GM19240 (cell line): ENCODE data around the gene MAGOHB.
A peak's percentile ranks its signal among the peaks of the same experiment; 100 is the strongest.
"Not testable (repeated sequence)": the region's sequence is repeated elsewhere in the genome, so short reads cannot be mapped to it uniquely, and the experiment has no call there.

Experiments
- DNase-seq: peaks from one replicate; pipeline ENCODE4 v3.0.0; 2011; ENCODE audit warnings: low spot score; ENCODE audit not compliant: insufficient read length

The MAGOHB gene

DNA sequence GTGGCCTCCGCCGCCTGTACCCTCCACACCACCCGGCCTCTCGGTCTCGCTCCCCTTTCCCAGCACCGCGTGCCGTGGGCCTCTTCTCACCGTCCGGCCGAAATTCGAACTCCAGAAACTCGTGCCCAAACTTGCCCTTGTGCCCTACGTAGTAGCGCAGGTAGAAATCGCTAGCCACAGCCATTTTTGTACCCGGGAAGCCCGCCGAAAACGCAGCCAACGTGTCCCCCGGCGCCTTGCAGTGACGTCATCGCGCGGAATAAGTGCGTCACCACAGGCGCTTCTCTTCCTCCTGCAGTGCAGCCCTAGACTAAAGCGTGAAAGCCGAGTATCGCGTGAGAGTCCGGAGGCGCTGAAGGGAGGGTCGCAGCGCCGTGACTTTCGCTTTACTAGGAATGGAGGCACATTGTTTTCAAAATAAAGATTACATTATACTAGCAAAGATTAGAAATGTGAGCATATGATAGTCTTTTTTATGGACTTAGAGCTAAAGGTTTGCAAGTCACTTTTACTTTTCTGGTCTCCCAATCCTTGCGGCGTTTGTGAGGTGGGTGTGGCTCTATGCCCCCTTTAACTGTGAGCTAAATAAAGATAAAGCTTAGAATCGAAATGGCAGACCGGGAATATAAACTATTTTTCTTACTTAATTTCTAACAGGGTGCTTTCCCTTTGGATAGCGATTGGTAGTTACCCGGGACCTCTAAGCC is at the start of gene MAGOHB:
MAGOHB (minus strand) TSS at position 261 of the 707 bp plus-strand sequence; CDS start at position 184, 77 bp downstream.
- peak; percentile 76 for DNase-seq

DNA sequence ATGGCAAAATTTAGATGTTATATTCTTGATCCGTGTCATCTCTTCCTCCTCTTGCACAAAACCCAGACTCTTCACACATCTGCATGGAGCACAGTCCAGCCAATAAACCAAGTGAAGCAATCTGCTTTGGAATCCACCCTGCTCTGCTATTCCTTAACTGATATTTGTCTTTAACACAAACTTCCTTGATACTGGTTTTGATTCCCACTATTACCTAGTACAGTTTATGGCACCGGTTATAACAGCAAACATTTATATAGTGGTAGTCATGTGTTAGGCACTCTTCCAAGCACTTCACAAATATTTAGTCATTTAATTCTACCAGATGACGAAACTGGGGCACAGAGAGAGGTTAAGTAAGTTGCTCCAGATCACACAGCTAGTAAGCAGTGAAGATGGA is 47.9 kb upstream of the MAGOHB start:
- DNase-seq, result no peak

DNA sequence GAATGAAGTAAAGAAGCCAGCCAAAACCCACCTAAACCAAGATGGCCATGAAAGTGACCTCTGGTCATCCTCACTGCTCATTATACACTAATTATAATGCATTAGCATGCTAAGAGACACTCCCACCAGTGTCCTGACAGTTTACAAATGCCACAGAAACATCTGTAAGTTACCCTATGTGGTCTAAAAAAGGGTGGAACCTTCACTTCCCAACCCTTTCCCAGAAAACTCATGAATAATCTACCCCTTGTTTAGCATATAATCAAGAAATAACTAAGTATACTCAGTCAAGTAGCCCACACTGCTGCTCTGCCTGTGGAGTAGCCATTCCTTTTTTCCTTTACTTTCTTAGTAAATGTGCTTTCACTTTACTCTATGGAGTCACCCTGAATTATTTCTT is 40.6 kb upstream of the MAGOHB start:
- DNase-seq, result no peak

DNA sequence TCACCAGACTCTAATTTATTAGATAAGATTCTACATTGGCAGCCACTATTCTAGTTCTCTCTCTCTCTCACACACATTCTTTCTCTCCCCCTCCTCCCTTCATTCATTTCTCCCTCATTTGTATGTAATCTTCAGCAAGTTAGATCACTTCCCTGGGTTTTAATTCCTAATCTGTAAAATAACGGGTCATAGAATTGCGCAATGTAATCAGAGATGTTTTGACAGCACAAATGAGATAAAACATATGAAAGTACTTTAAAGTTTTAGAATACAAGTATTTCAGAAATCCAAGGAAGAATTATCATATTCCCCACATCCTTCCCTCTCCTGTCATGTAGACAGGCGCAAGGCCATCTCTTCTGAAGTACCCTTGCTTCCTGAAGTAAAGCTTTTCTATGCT is 38.8 kb upstream of the MAGOHB start:
- DNase-seq, result no peak

- DNase-seq, result not testable (repeated sequence)
These were observed 33.2 kb upstream of the MAGOHB start for GRCh38 chr12:10646576-10646975.

DNA sequence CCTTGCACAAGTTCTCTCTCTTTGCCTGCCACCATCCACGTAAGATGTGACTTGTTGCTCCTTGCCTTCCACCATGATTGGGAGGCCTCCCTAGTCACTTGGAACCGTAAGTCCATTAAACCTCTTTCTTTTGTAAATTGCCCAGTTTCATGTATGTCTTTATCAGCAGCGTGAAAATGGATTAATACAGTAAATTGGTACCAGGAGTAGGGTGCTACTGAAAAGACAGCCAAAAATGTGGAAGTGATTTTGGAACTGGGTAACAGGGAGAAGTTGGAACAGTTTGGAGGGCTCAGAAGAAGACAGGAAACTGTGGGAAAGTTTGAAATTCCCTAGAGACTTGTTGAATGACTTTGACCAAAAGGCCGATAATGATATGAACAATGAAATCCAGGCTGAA is 32.5 kb upstream of the MAGOHB start:
- DNase-seq, result no peak

DNA sequence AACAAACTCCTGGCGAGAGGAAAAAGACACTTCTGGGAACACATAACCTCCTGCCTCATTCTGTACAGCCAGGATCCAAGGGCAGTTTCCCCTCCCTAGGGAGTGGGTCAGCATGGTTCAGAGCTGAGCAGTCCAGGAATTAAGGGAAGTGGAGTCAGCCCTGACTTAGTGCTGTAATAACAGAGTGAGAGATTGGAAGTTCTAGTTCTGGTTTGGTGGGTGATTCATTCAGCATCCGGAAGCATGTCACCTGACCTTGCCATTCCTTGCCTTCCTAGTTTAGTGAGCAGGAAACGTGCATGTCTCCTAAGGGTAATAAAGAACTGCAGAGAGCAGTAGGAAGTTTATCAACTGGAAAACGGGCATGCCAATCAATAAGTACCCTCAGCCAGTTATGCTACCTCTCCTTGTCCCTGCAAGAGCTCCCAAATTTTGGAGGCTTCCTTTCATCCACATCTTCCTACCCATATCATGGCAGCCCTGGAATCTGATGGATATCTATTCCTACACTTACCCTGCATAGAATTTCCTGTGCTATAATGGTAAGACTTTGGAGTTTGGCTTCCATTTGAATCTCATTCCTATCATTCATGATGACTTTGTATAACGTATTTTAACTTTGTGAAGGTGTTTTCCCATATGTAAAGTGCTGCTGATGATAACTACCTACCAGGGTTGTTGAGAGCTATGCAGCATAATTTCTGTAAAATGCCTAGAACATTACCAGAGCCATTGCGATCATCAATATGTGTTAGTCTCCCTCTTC is 28.5 kb upstream of the MAGOHB start:
- DNase-seq, result no peak

- no peak for DNase-seq
These were observed 25.3 kb upstream of the MAGOHB start for GRCh38 chr12:10638728-10639127.

- DNase-seq, result no peak
These were observed 23.2 kb upstream of the MAGOHB start for GRCh38 chr12:10636611-10637010.

- DNase-seq, result no peak
These were observed 22.7 kb upstream of the MAGOHB start for GRCh38 chr12:10636124-10636523.

DNA sequence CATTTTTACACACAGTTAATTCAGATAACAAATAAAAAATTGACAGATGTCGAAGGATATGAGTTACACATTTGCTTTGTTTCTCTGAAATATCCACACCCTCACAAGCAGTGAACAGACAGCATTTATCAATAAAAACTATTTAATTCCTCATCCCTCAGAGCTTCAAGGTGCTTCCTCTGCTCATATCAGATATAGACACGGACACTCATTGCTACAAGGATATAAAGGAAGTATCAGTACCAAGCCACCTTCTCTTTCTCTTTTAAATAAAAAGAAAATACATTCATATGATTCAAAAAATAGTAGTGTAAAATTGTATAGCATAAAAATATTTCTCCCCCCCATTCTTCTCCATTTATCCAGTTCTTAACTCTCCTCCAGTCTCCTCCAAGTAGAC is 21.9 kb upstream of the MAGOHB start:
- no peak for DNase-seq

DNA sequence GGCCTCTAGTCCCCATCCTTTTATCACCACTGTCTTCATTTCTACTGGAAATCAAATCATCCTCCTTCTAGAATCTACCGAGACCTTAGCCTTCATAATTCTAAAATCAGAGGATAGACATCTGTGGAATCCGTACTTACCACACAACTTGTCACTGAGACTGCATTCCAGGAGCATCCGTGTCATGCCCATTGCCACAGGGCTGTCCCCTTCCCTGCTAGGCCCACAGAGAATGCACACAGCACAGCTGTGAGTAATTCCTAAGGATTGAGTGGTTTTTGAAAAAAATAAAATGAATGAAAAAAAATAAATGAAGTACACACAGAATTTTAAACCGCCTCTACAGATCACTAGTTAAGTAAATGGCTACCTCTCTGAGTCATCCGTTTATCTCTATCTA is 21.0 kb upstream of the MAGOHB start:
- DNase-seq, result no peak

DNA sequence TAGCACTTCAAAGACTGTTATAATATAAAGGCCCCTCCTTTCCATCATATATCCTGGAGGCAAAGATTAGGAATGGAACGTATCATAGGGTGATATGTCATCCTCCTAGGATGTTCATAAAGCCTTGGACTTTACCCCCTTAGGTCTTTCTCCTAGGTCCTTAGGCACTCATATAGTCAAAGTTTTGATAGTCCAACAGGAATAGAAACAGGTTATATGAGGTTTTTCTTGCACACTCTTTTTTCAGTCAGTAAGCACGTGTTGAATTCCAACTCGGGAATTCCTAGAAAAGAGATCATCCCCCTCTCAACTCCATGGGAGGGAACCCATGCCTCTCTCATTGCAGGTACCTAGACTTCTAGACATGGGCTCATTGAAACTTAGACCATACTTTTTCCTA is 20.1 kb upstream of the MAGOHB start:
- DNase-seq, result no peak

- no peak for DNase-seq
These were observed 18.8 kb upstream of the MAGOHB start for GRCh38 chr12:10632226-10632625.

DNA sequence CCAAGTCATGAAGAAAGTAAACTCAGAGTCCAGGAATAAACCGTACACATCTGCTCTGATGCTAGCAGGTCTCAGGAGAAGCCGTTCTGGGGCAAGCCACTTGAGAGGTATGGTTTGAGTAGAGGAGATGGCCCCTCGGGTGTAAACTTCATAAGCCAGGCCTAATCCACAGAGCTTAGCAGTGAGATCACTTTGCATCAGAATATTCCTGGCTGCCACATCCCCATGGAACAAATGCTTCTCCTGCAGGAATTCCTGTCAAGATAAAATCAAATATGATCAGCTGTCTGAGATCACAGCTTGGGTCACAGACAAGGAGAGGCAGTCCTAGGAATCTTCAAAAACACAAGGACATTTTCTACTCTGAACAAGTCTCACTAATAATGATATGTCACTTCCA is 11.2 kb upstream of the MAGOHB start:
- DNase-seq, result no peak

- no peak for DNase-seq
These were observed 9.7 kb upstream of the MAGOHB start for GRCh38 chr12:10623131-10623530.

DNA sequence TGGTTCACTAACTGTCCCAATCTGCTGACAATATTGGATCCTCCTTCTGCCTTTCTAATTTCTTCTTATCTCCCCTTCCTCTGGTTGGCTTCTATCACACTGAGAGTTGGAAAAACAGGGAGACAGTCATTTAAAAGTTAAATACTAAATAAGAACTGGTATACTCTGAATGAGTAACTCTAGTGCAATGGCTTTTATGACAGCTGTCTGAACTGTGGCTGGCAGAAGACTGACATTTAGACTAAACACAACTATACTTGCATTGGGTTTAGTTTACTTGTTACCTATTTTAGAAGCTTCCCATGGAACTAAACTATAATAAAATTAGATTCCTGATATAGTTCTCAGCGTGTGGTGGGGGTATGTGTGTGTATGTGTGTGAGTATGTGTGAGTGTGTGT is 7.9 kb upstream of the MAGOHB start:
- DNase-seq, result no peak

- DNase-seq, result no peak
These were observed 6.8 kb upstream of the MAGOHB start for GRCh38 chr12:10620078-10620779.

GRCh38 chr12:10618338-10618987 is 5.1 kb upstream of the MAGOHB start:
- no peak for DNase-seq

GRCh38 chr12:10617863-10618262 is 4.5 kb upstream of the MAGOHB start:
- DNase-seq, result no peak

DNA sequence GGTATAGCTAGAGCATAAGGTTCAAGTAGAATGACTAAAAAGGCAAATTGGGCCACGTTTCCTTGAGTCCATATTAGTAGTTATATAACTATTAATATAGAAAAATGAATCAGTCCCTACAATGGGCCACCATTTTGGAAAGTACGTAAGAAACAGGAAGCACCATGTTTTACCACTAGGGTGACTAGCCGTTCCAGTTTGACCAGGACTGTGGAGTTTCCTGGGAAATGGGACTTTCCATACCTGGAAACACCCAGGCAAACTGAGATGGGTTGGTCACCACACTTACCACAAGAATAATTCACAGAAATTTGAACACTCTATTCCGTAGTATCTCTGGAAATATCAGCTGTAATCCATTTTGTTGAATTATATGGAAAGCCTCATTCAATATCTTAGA is 2.1 kb upstream of the MAGOHB start:
- DNase-seq, result no peak

GRCh38 chr12:10614056-10614370 is 604 bp upstream of the MAGOHB start:
- no peak for DNase-seq
